CD4-positive, alpha-beta T cell treated with Interleukin-6 for 4 hours (primary cell): ENCODE measurements around the gene WDFY4.

ENCODE experiments used
- DNase-seq: peaks from one replicate; pipeline ENCODE4 v3.0.0-alpha.2; 2020; ENCODE audit warnings: mixed read lengths

WDFY4 gene

GRCh38 chr10:48883701-48884100 is 199.0 kb downstream of the WDFY4 start:
- DNase-seq = no peak

- DNase-seq = no peak
Observed at GRCh38 chr10:48884179-48885045, 199.7 kb downstream of the WDFY4 start.

- no peak for DNase-seq
Observed at GRCh38 chr10:48885376-48885775, 200.7 kb downstream of the WDFY4 start.

GRCh38 chr10:48887982-48888381 is 203.3 kb downstream of the WDFY4 start:
- no peak for DNase-seq

- no peak for DNase-seq
Observed at GRCh38 chr10:48890888-48891850, 206.5 kb downstream of the WDFY4 start.

- DNase-seq = no peak
Observed at GRCh38 chr10:48894911-48895802, 210.5 kb downstream of the WDFY4 start.

GRCh38 chr10:48895803-48896195 is 211.1 kb downstream of the WDFY4 start:
- no peak for DNase-seq

- no peak for DNase-seq
Observed at GRCh38 chr10:48896756-48897440, 212.2 kb downstream of the WDFY4 start.

- no peak for DNase-seq
Observed at GRCh38 chr10:48897441-48897790, 212.7 kb downstream of the WDFY4 start.

- no peak for DNase-seq
Observed at GRCh38 chr10:48898426-48898825, 213.8 kb downstream of the WDFY4 start.

- DNase-seq = no peak
Observed at GRCh38 chr10:48899781-48900180, 215.1 kb downstream of the WDFY4 start.

- DNase-seq = no peak
Observed at GRCh38 chr10:48900371-48900801, 215.7 kb downstream of the WDFY4 start.

GRCh38 chr10:48901319-48901718 is 216.6 kb downstream of the WDFY4 start:
- no peak for DNase-seq

- no peak for DNase-seq
Observed at GRCh38 chr10:48902096-48902495, 217.4 kb downstream of the WDFY4 start.

- DNase-seq = no peak
Observed at GRCh38 chr10:48903151-48903550, 218.5 kb downstream of the WDFY4 start.

GRCh38 chr10:48904861-48905260 is 220.2 kb downstream of the WDFY4 start:
- DNase-seq = no peak

- no peak for DNase-seq
Observed at GRCh38 chr10:48905311-48905710, 220.6 kb downstream of the WDFY4 start.

- DNase-seq = no peak
Observed at GRCh38 chr10:48906841-48907240, 222.2 kb downstream of the WDFY4 start.

- DNase-seq = no peak
Observed at GRCh38 chr10:48907730-48908129, 223.1 kb downstream of the WDFY4 start.

GRCh38 chr10:48910548-48910947 is 225.9 kb downstream of the WDFY4 start:
- DNase-seq = no peak

- DNase-seq = no peak
Observed at GRCh38 chr10:48913674-48914073, 229.0 kb downstream of the WDFY4 start.

- no peak for DNase-seq
Observed at GRCh38 chr10:48923748-48924147, 239.1 kb downstream of the WDFY4 start.
